Measurements from ENCODE around the gene TLR4.

DNA sequence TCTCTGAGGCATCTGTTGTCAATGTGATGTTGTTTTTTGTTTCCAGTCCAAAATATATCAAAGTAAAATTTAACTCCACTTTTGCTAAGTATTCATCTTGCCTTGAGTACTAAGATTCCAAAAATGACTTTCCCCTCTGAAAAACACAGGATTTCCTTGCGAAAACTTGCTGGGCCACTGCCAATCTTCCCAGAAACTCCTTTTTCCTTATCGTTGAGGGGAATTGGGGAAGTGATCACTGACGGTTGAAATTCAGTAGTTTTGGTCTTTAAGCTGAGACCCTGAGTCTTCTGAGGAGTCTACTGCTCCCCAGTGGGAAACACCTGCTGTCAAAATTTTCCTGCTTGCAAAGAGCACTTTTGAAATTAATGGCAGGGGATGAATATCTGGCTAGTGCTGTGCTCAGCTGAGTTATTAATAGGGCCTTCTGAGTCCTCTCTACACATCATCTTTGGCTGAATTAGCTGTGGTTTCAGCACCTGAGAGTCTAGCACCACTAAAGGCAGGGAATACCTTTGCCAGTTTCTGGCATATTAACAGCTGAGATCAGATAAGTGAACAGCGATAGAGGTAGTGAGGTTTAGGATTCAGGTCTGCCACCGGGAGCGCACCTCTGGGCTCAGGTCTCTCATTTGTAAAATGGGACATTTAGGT, 18.0 kb downstream of the TLR4 start:
- TF ChIP-seq, protein P1, sequence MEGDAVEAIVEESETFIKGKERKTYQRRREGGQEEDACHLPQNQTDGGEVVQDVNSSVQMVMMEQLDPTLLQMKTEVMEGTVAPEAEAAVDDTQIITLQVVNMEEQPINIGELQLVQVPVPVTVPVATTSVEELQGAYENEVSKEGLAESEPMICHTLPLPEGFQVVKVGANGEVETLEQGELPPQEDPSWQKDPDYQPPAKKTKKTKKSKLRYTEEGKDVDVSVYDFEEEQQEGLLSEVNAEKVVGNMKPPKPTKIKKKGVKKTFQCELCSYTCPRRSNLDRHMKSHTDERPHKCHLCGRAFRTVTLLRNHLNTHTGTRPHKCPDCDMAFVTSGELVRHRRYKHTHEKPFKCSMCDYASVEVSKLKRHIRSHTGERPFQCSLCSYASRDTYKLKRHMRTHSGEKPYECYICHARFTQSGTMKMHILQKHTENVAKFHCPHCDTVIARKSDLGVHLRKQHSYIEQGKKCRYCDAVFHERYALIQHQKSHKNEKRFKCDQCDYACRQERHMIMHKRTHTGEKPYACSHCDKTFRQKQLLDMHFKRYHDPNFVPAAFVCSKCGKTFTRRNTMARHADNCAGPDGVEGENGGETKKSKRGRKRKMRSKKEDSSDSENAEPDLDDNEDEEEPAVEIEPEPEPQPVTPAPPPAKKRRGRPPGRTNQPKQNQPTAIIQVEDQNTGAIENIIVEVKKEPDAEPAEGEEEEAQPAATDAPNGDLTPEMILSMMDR (IDR thresholded peaks at IDR 0.05), result no peak
- no peak for TF ChIP-seq POLR2A (IDR thresholded peaks at IDR 0.05)
